HG02884 (cell line): ENCODE results near the gene PMFBP1.

ENCODE experiments used
- ATAC-seq: cut with Tn5 transposase; IDR thresholded peaks from one replicate; pipeline ENCODE4 v1.9.1; 2021; ENCODE audit warnings: mild to moderate bottlenecking, moderate library complexity; ENCODE audit not compliant: unreplicated experiment

The PMFBP1 gene

DNA sequence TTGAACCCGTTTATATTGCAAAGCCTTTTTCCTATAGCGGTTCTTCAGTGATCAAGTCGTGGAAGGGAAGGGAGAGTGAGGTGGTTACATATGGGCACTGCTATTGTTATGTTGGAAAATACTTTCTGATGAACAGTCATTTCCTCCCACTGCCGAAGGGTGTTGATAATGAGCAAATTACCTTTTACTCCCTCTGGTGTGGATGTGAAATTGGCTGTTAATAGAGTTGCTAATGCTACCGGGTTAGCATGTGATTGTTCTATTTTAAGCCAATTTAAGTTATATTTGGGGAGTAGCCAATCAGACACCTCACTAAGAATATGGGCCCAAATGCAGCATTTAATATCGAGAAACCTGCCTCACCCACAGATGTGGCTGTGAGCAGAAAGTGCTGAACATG is 15.6 kb upstream of the PMFBP1 start:
- no peak for ATAC-seq

- no peak for ATAC-seq
Observed at GRCh38 chr16:72182976-72183375, 11.0 kb upstream of the PMFBP1 start.

DNA sequence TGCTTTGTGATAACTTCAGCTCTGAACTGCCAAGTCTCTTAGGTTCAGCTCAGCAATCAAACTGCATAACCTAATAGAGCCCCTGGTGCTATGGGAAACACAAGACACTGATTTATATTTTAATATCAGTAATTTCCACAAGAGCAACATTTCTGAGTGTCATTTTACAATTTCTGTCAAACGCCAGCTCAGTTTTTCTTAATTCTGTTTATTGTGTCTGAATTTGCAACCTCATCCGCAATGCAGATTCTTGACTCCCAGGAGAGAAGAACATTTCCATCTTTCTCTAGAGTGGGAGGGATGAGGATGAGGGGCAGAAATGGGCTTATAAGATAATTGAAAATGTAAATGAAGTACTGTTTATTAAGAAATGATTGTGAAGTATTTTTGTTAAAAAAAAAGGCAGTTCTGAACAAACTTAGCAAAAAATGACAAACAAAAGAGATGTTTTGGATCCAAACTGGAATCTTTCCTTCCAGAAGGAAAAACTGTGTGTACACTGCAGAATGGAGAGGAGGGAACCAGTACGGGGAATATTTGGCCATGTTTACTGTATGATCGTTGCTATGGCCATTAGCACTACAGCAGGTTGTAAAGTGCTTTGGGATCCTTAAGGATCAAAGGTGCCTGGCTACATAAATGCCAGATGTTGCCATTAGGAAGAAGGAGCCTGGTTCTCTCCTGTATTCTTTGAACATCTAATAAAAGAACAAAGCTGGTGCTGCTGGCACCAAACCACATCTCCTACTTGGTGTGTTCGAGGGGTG is 7.4 kb upstream of the PMFBP1 start:
- ATAC-seq, result no peak

- no peak for ATAC-seq
Observed at GRCh38 chr16:72174726-72175125, 2.8 kb upstream of the PMFBP1 start.

DNA sequence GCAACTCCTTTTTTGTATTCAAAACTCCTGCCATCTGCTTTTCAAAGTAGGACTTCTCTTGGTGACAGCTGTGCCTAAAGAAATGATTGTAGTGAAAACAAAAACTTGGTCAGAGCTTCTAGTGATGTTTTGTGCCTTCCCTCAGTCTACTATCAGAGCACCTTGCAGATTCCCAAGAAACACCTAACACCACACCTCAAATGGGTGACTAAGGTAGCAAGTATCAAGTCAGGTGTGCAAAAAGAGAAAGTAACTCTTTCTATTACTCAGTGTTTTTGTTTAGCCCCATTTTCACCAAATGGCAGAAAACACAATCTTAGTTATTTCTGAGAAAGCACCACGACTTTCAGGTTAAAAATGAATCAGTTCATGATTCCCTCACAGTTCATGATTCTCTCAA is 2.0 kb upstream of the PMFBP1 start:
- ATAC-seq, result no peak

DNA sequence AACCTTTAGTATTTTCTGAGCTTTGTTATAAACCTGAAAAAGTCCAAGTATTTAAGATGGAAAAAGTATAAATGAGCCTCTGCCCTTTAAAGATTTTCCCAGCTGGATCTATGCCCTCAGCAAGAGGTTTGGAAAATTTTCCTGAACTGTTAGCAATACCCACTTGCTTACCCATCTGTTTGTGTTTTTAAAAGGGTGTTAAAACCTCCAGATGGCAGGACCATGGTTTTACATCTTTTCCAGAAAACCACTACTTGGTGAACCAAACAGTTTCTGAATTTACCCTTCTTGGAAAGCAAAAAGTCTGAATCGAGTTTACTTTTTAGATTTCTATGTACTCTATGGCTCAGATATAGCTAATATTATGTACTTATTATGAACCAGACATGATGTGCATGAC is 719 bp downstream of the PMFBP1 start:
- no peak for ATAC-seq

GRCh38 chr16:72169708-72170107 is 2.2 kb downstream of the PMFBP1 start:
- no peak for ATAC-seq

DNA sequence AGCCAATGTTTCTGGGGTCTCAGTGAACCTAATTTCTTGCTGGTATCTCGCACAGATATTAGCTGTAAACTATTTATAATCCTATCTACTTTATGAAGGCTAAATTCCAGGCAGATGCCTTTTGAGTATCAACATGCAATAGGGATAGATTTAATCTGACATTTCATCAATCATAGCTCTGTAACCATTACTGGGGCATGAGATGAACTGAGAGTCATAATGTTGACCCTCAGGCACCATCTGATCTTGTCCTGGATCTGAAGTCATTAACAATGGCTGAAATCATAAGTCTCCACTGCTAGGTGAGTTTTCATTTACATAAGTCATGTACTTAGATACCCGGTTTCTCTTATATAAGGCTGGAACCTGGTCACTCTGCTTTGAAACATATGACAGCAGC is 3.6 kb downstream of the PMFBP1 start:
- no peak for ATAC-seq

GRCh38 chr16:72166954-72167561 is 4.9 kb downstream of the PMFBP1 start:
- ATAC-seq, result no peak

DNA sequence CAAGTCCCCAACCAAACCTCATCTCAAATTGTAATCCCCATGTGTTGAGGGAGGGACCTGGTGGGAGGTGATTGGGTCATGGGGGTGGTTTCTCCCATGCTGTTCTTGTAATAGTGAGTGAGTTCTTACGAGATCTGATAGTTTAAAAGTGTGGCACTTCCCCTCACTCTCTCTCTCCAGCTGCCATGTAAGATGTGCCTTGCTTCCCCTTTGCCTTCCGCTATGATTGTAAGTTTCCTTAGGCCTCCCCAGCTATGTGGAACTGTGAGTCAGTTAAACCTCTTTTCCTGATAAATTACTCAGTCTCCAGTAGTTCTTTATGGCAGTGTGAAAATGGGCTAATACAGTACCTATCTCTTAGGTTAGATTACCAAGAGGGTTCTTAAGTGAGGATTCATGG is 5.8 kb downstream of the PMFBP1 start:
- ATAC-seq, result no peak

DNA sequence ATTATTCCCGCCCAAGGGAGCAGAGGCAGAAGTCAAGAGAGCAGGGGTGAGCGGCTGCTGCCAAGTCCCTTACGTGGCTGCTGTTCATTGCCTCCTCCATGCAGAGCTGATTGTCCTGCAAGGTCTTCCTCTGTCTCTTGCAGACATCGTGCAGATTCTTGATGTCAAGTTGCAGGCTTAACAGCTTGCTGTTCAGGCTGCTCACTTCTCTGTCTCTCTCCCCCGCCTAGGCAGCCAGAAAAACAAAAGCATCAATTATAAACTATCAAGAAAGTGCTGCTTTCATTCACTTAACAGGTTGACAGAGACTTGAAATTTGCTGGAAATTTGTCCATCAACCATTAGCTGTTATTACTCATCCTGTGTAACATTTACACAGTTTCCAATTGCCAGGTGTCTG is 7.3 kb downstream of the PMFBP1 start:
- no peak for ATAC-seq

DNA sequence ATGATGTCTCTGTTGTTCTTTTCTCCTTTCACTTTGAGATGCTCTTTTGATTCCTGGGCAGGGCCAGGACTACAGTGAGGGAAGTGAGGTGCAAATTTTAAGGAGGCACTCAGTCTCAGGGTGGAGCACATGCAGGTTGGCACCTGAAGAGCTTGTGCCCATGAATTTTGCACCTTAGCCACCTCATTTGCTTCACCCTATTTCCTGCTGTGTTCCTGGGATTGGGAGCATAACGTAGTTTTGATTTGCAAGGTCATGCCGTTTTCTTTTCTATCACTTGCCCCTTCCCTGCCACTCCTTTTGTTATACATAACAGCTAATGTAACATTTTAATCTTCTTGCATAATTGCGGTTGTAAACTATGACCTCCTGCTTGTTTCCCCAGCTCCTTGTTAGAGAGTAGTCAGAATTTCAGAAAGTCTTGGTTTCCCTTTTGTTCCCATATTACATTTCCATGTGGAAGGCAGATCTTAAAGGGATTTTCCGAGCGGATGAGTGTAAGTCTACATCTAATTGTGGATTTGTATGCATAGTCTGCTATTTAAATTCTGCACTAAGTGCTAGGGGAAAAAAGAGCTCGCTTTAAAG is 9.8 kb downstream of the PMFBP1 start:
- ATAC-seq, result no peak

DNA sequence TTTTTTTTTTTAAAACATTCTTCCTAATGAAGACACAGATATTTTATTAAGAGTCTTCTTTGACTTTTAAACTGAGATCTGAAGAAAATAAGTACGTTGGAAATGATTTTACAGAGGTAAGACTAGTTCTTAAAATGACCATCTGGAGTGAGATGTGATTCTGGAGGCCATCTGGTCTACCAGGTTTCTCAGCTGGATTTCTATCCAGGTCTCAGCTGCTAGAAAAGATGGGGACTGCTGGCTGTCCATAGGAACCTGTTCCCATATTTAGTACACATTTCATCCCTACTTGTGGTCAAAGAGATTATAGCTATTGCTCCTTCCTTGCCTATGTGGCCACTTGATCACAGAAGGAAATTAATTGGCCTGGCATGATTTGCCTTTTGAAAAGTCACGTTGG is 12.2 kb downstream of the PMFBP1 start:
- no peak for ATAC-seq

DNA sequence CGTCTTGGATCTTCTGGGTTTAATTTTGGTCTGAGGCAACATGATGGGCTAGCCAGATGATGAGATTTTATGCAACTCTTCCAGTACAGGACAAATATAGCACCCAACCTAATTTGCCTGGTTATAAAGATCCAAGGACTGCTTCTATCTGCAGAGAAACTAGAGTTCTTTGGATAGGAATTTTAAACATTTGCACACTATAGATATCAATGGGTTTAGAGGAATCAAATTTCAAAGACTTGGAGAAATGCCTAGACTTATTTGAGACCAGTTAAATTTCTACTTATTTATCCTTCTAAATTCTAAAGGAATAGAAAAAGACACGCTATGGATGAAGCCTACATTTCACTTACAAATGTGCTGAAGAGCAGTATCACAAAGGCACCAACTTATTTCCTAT is 12.6 kb downstream of the PMFBP1 start:
- ATAC-seq, result no peak

DNA sequence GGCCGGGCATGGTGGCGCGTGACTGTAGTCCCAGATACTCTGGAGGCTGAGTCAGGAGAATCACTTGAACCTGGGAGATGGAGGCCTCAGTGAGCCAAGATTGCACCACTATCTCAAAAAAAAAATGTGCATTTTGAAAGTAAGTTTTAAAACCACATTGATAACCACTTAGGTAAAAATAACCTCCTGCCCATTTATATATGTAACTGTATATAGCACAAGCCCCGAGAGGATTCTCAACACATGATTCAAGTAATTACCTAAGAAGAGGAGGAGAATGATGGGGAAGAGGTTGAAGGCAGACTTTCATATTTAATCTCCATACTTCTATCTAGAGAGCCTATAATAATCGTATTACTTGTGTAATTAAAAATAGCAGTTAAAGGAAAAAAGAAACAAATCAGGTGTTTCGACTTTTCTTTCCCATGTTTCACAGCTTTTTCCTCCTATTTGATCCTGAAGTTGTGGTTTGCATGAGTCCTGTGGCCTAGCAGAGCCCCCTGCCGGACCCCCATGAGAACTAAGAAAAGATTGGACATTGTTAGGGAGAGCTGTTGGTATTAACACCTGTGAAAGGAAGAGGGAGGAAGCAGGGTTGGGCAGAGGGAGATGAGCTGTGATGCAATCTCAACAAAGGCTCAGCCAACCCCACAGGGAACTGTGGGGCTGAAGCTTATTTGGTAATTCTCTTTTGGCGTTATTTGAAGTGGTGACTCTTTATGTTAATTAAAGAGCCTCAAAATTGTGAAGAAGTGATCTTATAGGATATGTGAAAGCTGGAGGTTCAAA is 22.1 kb downstream of the PMFBP1 start:
- no peak for ATAC-seq

- ATAC-seq, result no peak
Observed at GRCh38 chr16:72142476-72142875, 29.5 kb downstream of the PMFBP1 start.

DNA sequence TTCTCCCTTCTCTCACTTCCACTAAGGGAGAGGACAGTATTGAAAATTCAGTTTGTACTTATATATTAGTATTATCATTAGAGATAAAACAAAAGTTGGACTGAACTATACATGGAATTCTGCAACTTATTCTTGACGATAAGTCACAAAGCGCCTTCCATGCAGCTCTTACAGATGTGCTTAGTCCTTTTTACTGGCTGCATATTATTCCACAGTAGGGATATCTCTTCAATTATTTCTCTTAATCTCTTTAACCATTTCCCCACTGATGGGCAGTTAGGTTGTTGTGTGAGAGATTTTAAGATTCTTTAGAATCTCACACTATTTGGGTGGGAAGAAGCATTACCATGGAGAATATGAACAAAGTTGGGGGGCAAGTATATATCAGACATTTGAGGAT is 32.0 kb downstream of the PMFBP1 start:
- ATAC-seq, result no peak

DNA sequence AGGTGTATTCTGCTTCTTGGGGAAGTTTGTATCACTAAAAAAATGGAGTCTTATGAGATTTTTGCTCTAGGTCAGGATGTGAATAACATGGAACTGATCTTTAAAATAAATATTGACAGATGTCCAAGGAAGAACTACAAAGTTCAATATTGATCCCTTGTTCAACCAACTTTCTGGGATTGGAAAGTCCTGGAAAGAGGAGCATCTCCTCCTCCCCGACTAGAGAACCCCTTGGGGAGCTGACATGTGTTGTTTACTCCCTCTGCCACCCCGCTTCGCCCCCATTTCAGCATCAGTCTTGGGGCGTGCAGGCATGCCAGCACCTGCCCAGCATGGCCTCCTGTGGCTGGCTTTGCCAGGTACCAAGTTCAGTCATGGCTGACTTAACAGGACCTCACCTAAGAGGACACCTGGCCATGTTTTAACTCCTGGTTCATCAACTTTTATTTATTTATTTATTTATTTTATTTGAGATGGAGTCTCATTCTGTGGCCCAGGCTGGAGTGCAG is 33.8 kb downstream of the PMFBP1 start:
- no peak for ATAC-seq

DNA sequence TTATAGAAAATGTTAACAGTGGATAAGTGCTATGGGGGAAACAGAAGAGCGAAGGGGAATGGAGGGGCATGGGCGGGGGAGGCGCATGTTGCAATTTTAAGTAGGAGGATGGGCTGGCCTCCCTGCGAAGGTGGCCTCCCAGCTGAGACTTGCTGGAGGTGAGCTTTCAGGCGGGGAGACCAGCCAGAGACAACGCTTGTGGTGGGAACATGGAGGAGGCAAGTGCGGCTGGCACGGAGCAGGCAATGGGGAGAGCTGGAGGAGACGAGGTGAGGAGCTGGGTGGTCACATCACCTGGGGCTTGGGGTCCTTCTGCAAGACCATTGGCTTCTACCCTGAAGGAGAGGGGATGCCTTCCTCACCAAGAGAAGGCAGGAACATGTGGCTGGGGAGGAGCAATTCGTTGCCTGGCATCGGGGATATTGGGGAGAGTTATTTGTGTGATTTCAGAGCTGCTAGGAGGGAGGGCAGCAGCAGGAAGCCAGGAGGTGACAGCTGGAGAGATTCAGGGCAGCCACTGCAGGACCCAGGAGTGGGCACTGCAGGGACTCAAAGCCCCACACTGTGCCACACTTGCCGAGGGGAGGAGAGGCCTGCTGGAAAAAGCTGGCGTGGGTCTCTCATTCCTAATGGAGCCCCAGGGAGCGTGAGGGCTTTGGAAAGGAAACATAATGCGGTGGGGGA is 34.4 kb downstream of the PMFBP1 start:
- no peak for ATAC-seq

DNA sequence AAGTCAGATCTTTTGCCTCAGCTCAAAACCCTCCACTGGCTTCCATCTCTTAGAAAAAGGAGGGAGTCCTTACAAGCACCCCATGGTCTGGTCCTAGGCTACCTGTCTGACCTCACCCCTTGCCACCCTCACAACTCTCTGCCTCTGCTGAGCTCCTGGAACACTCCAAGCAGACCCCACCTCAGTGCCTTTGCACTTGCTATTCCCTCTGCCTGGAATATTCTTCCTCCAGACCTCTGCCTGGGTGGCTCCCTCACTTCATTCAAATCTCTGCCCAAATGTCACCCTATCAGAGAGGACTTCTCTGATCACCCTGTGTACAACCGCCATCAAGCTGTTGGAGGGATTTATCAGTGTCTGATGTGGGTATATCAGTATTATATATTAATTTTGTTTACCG is 37.4 kb downstream of the PMFBP1 start:
- ATAC-seq, result no peak

DNA sequence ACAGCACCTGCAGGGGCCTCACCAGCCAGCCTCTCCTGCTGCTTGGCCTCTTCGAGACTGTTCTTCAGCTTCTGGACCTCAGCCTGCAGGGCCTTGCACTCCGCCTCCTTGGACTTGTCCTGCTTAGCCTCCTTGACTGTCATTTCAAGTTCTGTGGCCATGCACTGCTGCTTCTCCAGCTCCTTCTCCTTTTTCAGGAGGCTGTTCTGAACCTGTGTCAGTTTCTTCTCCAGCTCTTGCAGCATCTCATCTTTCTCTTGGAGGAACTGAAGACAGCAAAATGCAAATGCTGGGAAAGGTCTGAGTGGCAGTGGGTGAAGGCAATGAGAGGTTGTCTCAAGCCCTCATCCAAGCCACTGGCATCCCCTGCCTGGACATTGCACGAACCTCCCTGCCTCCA is 39.2 kb downstream of the PMFBP1 start:
- no peak for ATAC-seq
